Testis (tissue), 3 donors: ENCODE measurements around the gene LTBP1. TPM values are rescaled to one million over a fixed set of nuclear protein-coding genes. Genes with fewer than 3 reads are reported as not detected.

Experiments
- DNase-seq: peaks from one replicate; pipeline ENCODE4 v3.0.0-alpha.2; 2019
- H3K27ac ChIP-seq, 2 donors: fragments of 200-600 bp; sonication (generic); one replicate each; pipeline ENCODE4 v1.5.1; 2019
- H3K27me3 ChIP-seq: fragments of 200-600 bp; sonication (generic); one replicate; pipeline ENCODE4 v1.5.1; 2019
- H3K36me3 ChIP-seq: fragments of 200-600 bp; sonication (generic); one replicate; pipeline ENCODE4 v1.5.1; 2017; ENCODE audit warnings: low read depth; ENCODE audit errors: missing control alignments
- H3K4me1 ChIP-seq: fragments of 200-600 bp; sonication (generic); one replicate; pipeline ENCODE4 v1.5.1; 2019
- H3K4me3 ChIP-seq, 2 donors: fragments of 200-600 bp; sonication (generic); one replicate each; pipeline ENCODE4 v1.5.1; 2017 to 2019
- H3K9me3 ChIP-seq: fragments of 200-600 bp; sonication (generic); one replicate; pipeline ENCODE4 v1.5.1; 2017
- POLR2A ChIP-seq: fragments of 450-650 bp; IDR thresholded peaks from one replicate; pipeline ENCODE4 v1.6.1; 2017; ENCODE audit warnings: antibody characterized with exemption, mild to moderate bottlenecking, moderate library complexity
- WGBS, 2 donors: methylation state at CpG; one replicate each; pipeline ENCODE4 v1.1.5; 2018; 5-methylcytosine and 5-hydroxymethylcytosine counted together
- intact Hi-C: fragments of 100-400 bp; cut with DNase I; formaldehyde crosslinking; loops from one replicate; pipeline ENCODE4 v1.15.1; 2023; ENCODE audit warnings: low total_unique reads
- polyA plus RNA-seq: library from polyadenylated mRNA; stranded (reverse); fragments of 350-450 nt; fragmentation: Illumina TruSeq; extraction: RNeasy Lipid Tissue Mini Kit (QIAGEN cat#74804); gene quantifications from one replicate; pipeline ENCODE4 v1.2.3, GENCODE V29; 2014; ENCODE audit warnings: low read depth, low replicate concordance; ENCODE audit not compliant: insufficient read depth
- total RNA-seq, 2 donors: library from RNA; depleted of rRNA; stranded (reverse); fragments of >200 nt; gene quantifications; one replicate each; pipeline ENCODE4 v1.2.3, GENCODE V29; 2016
- TF ChIP-seq, protein P1 (sequence below), 3 experiments: fragments of 450-650 bp in 2 of 3; fragments of 200-600 bp in 1 of 3; sonication (generic) in 1 of 3; IDR thresholded peaks; one replicate each; pipeline ENCODE4 v1.5.1; 2016 to 2019; ENCODE audit warnings: antibody characterized with exemption in 3 of 3, mild to moderate bottlenecking in 2 of 3, moderate library complexity in 1 of 3

The LTBP1 gene
- total and polyA plus RNA-seq, 3 donors from 2014 or later = 39.6 to 51.5 (median 44.0) TPM

DNA sequence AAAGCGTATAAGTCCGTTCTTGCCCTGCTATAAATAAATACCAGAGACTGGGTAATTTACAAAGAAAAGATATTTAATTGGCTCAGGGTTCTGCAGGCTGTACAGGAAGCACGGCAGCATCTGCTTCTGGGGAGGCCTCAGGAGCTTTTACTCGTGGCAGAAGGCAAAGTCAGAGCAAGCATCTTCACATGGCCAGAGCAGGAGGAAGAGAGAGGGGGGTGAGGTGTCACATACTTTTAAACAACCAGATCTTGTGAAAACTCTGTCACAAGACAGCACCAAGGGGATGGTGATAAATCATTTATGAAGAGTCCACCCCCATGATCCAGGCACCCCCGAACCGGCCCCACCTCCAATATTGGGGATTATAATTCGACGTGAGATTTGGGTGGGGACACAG lies 130.6 kb downstream of the LTBP1 start:
- no peaks in the 10 kb centered on the region for H3K27me3 ChIP-seq
- WGBS, 2 donors = 74 to 79% methylated on average over 8 of the region's 8 CpGs
- H3K4me3 ChIP-seq = no peak overlapping the region
- no peaks in the 10 kb centered on the region for H3K9me3 ChIP-seq
- H3K36me3 ChIP-seq = no peaks in the 10 kb centered on the region
- TF ChIP-seq, protein P1, sequence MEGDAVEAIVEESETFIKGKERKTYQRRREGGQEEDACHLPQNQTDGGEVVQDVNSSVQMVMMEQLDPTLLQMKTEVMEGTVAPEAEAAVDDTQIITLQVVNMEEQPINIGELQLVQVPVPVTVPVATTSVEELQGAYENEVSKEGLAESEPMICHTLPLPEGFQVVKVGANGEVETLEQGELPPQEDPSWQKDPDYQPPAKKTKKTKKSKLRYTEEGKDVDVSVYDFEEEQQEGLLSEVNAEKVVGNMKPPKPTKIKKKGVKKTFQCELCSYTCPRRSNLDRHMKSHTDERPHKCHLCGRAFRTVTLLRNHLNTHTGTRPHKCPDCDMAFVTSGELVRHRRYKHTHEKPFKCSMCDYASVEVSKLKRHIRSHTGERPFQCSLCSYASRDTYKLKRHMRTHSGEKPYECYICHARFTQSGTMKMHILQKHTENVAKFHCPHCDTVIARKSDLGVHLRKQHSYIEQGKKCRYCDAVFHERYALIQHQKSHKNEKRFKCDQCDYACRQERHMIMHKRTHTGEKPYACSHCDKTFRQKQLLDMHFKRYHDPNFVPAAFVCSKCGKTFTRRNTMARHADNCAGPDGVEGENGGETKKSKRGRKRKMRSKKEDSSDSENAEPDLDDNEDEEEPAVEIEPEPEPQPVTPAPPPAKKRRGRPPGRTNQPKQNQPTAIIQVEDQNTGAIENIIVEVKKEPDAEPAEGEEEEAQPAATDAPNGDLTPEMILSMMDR (IDR thresholded peaks at IDR 0.05) = no peak
- TF ChIP-seq POLR2A = no peak
- no peaks in the 10 kb centered on the region for H3K4me1 ChIP-seq
- H3K27ac ChIP-seq = no peak overlapping the region
- no peak for DNase-seq
- intact Hi-C loops = no loop called here

DNA sequence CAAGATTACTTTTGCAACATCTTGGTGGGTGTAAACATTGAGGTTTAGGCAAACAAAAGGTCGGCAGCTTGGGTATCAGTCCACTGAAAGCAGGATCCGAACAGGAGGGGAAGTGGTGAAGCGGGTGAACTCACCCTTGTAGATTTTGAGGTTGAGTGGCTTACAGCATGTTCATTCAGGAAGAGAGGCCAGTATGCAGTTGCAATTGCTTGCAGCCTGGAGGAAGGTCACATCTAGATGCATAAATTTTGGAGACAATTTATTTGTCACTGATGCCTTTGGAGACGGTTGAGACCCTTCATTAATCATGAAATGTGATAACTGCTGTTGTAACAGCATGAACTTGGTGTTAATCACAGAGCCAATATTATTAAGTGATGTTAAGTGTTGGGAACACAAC lies 131.1 kb downstream of the LTBP1 start:
- WGBS, 2 donors = 75 to 85% methylated on average over 4 of the region's 4 CpGs
- intact Hi-C loops = no loop called here

DNA sequence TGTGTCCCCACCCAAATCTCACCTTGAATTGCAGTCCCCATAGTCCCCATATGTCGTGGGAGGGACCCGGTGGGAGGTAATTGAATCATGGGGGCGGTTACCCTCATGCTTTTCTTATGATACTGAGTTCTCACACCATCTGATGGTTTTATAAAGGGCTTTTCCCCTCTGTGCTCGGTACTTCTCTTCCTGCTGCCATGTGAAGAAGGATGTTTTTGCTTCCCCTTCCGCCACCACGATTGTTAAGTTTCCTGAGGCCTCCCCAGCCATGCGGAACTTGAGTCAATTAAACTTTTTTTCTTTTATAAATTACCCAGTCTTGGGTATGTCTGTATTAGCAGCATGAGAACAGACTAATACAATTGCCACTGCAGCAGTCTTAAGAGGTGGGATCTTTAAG lies 134.9 kb downstream of the LTBP1 start:
- DNase-seq = no peak
- WGBS, 2 donors = 85 to 89% methylated on average over 7 of the region's 7 CpGs
- Histone ChIP-seq H3K4me1 (no peaks in the 10 kb centered on the region), H3K36me3 (no peaks in the 10 kb centered on the region), H3K27ac (no peak overlapping the region), H3K9me3 (no peaks in the 10 kb centered on the region), H3K27me3 (no peaks in the 10 kb centered on the region), H3K4me3 (no peak overlapping the region)
- TF ChIP-seq, protein P1 (IDR thresholded peaks at IDR 0.05) = no peak
- TF ChIP-seq POLR2A = no peak
- intact Hi-C loops = no loop called here

More for the DNA sequence above, 131.1 kb downstream of the LTBP1 start:
- Histone ChIP-seq H3K4me3 (no peak overlapping the region), H3K27ac (no peak overlapping the region), H3K4me1 (no peaks in the 10 kb centered on the region), H3K36me3 (no peaks in the 10 kb centered on the region), H3K9me3 (no peaks in the 10 kb centered on the region), H3K27me3 (no peaks in the 10 kb centered on the region)
- DNase-seq = no peak
- TF ChIP-seq POLR2A = no peak
- TF ChIP-seq, protein P1 (IDR thresholded peaks at IDR 0.05) = no peak

DNA sequence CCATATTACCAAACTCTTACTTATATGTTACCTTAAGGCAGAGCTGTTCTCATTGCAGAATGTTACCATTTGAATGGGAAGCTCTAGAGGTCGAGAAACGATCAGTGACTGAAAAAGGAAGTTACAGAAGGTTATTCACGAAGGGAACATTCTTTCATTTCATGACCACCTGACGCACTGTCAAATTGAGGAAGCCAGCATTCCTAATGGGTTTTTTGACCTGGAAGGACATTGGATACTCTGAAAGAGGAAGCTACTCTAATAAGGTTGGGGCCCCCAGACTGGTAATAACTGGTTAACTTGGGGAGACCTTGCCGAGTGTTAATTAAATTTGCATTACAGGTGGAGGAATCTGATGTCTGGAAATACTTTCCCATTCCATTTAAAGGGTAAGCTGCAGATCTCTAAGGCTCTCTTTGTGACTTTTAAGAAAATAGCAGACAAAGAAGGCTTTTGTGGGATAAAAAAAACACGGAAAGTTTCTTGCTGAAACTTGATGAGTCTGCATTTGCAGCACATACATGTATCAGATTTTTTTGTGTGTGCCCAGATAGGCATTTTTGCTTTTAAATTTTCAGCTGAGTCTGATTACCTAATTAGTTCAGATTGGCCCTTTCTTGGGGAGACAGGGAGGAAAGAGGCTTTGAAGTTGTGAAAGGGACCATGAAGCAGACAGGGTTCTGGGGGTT lies 137.1 kb downstream of the LTBP1 start:
- TF ChIP-seq POLR2A = no peak
- TF ChIP-seq, protein P1 (IDR thresholded peaks at IDR 0.05) = no peak
- DNase-seq = no peak
- Histone ChIP-seq H3K36me3 (no peaks in the 10 kb centered on the region), H3K27ac (no peak overlapping the region), H3K4me3 (no peak overlapping the region), H3K4me1 (no peaks in the 10 kb centered on the region), H3K27me3 (no peaks in the 10 kb centered on the region), H3K9me3 (no peaks in the 10 kb centered on the region)
- intact Hi-C loops = no loop called here
- 60 to 65% methylated on average over 6 of the region's 6 CpGs for WGBS, 2 donors

DNA sequence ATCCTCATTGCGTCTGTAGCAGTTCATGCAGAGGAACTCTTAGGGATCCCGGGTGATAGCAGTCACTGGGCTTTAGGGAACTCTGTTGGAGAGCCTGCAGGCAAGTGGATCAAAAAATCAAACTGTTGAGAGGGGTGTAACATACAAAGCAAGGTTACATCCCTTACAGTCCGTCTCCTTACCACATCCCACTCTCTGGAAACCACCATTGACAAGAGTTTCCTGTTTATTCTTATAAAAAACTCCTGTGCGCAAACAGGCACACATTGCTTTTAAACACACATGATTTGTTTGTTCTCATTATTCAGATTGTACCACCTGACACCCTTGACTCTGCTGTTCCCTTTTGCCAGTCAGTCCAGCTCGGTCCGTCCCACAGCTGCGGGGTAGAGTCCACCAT lies 137.7 kb downstream of the LTBP1 start:
- Histone ChIP-seq H3K9me3 (no peaks in the 10 kb centered on the region), H3K27ac (no peak overlapping the region), H3K36me3 (no peaks in the 10 kb centered on the region), H3K4me1 (no peaks in the 10 kb centered on the region), H3K4me3 (no peak overlapping the region), H3K27me3 (no peaks in the 10 kb centered on the region)
- no peak for DNase-seq
- intact Hi-C loops = no loop called here
- TF ChIP-seq, protein P1 (IDR thresholded peaks at IDR 0.05) = no peak
- TF ChIP-seq POLR2A = no peak
- WGBS, 2 donors = 72% methylated on average over 7 of the region's 7 CpGs
